Inflammatory macrophage treated with lipopolysaccharide for 4 hours (primary cell): ENCODE data around the gene RCC2.
A peak's percentile ranks its signal among the peaks of the same experiment; 100 is the strongest.
"Not testable (repeated sequence)": the region's sequence is repeated elsewhere in the genome, so short reads cannot be mapped to it uniquely, and the experiment has no call there.

ENCODE experiments used
- DNase-seq: peaks from one replicate; pipeline ENCODE4 v3.0.0-alpha.2; 2020

Gene RCC2

GRCh38 chr1:17439250-17440073 is at the start of gene RCC2:
RCC2 (minus strand) TSS chr1:17439677; CDS start chr1:17438514, 1,163 bp downstream.
- DNase-seq: peak; percentile 77

DNA sequence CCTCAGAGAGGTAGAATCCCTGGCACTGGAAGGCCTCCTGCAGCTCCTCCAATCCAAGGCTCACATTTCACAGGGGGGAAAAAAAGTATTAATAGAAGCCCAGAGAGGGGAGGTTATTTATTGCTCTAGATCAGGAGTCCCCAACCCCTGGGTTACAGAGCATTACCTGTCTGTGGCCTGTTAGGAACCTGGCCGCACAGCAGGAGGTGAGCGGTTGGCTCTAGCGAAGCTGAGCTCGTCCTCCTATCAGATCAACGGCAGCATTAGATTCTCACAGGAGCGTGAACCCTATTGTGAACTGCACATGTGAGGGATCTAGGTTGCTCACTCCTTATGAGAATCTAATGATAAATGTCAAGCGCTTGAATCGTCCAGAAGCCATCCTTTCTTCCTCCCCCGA is 46.8 kb upstream of the RCC2 start:
- no peak for DNase-seq

DNA sequence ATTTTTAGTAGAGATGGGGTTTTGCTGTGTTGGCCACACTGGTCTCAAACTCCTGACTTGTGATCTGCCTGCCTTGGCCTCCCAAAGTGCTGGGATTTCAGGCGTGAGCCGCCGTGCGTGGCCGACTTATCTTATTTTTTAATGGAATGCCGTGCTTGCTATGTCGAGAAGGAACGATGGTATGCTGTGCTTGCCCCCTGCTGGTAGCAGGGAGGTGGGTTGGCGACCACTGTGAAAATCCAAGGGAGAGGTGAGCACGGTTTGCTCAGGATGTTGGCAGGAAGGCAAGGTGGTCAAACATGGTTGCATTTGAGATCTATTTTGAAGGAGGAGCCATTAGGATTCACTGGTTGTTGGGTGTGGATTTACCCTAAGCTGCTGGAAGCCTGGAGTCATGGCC is 45.8 kb upstream of the RCC2 start:
- DNase-seq: no peak

DNA sequence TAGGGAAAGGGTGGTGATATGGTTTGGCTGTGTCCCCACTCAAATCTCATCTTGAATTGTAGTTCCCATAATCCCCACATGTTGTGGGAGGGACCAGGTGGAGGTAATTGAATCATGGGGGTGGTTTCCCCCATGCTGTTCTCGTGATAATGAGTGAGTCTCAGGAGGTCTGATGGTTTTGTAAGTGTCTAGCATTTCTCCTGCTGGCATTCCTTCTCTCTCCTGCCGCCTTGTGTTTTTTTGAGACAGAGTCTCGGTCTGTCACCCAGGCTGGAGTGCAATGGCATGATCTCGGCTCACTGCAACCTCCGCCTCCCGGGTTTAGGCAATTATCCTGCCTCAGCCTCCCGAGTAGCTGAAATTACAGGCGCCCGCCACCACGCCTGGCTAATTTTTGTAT is 42.5 kb upstream of the RCC2 start:
- not testable (repeated sequence) for DNase-seq

DNA sequence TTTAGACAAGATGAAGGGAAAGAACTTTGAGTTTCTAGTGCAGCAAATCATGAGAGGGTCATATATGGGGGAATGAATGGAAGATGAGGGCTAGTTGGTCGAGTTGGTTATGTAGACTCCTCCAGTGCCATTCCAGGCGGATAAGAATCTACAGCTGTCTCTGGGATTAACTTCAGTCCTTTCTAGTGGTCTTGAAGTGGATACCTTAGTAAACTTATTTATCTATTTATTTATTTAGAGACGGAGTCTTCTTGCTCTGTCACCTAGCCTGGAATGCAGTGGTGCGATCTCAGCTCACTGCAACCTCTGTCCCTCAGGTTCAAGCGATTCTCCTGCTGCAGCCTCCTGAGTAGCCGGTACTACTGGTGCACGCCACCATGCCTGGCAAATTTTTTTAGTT is 41.4 kb upstream of the RCC2 start:
- no peak for DNase-seq

DNA sequence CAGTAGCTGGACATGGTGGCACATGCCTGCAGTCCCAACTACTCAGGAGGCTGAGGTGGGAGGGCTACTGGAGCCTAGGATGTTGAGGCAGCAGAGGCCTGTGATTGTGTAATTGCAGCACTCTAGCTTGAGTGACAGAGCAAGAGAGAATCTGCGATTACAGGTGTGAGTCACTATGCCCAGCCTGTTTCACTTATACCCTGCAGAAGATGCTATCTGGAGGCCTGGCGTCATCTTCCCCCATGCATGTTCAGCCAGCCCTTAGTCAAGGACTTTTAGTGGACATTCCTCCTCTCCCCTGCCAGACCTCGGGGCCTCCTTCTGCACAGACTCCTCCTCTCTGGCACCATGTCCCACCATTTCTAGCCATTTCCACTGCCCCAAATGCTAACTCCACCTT is 36.3 kb upstream of the RCC2 start:
- no peak for DNase-seq

DNA sequence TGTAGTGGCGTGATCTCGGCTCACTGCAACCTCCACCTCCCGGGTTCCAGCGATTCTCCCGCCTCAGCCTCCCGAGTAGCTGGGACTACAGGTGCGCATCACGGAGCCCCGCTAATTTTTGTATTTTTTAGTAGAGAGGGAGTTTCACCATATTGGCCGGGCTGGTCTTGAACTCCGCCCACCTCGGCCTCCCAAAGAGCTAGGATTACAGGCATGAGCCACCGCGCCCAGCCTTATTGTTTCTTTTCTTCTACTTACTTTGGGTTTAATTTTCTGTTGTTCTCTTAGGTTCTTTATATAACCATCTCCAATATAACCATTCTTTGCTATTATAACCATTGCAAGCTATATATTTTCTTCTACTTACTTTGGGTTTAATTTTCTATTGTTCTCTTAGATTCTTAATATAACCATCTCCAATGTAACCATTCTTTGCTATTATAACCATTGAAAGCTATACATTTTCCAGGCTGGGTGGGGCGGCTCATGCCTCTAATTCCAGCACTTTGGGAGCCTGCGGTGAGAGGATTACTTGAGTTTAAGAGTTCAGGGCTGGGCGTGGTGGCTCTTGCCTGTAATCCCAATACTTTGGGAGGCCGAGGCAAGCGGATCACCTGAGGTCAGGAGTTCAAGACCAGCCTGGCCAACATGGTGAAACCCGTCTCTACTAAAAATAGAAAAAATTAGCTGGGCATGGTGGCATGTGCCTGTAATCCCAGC is 35.5 kb upstream of the RCC2 start:
- not testable (repeated sequence) for DNase-seq

GRCh38 chr1:17472814-17473213 is 33.3 kb upstream of the RCC2 start:
- no peak for DNase-seq

- no peak for DNase-seq
These were observed 31.9 kb upstream of the RCC2 start for GRCh38 chr1:17471393-17471792.

DNA sequence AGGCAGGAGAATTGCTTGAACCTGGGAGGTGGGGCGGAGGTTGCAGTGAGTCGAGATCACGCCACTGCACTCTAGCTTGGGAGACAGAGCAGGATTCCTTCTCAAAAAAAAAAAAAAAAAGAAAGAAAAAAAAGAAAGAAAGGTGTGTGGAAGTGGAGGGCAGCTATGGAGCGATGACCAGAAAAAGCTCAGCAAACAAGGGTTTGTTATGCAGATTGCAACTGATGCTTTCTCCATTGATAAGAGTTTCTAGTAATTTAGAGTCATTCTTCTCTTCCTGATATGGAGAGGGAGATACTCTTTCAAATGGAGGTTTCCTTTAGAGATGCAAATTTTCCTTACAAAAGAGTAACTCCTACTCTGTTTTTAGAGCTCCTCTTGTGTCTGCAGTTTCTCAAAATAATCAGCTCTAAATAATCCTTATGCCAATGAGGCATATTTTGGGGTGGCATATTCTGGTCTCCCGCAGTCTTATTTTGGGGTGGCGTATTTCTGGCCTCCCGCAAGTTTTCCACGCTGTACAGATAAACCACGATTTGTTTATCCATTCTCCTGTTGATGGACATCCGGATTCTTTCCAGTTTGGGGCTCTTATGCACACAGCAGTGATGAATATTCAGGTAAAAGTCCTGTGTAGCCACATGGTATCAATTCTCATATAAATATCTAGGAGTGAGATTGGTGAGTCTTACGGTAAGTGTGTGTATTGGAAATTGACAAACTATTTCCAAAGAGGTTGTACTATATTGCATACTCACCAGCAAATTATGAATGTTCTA is 30.7 kb upstream of the RCC2 start:
- DNase-seq: no peak

- DNase-seq: not testable (repeated sequence)
These were observed 29.1 kb upstream of the RCC2 start for GRCh38 chr1:17468357-17469265.

GRCh38 chr1:17466359-17466758 is 26.9 kb upstream of the RCC2 start:
- no peak for DNase-seq

- no peak for DNase-seq
These were observed 25.8 kb upstream of the RCC2 start for GRCh38 chr1:17465228-17465627.

GRCh38 chr1:17463991-17464390 is 24.5 kb upstream of the RCC2 start:
- DNase-seq: no peak

- DNase-seq: no peak
These were observed 23.2 kb upstream of the RCC2 start for GRCh38 chr1:17462669-17463068.

DNA sequence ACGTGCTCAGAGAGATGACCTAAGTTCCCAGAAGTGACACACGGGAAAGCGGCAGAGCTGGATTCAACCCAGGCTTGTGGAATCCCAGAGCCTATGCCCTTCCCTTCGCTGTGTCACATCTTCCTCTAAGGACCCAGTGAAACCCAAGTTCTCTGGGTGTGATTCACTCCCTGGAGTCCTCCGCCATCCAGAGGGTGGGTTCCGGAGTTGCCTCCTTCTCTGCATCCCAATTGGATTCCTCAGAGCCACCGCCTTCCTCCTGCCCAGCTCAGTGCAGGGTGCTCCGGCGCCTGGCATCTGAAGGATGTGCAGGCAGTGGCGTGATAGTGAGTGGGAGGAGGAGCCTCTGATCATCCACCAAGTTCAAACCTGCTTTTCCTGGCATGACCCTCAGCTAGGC is 20.7 kb upstream of the RCC2 start:
- DNase-seq: no peak

DNA sequence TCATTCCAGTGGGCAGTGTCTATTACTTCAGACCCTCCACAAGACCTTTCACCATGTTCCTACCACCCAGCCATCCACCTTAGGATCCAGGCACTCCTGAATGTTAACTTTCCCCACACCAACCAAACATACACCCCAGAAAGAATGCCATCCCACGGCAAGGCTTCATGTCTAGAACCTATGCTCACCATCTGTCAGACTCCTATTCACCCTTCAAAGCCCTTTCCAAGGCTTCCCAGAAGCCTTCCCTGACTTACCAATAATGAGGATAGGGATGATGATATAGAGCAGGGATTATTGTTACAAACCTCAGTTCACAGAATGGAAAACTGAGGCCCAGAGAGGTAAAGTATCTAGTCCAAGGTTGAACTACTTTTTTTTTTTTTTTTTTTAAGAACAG is 19.3 kb upstream of the RCC2 start:
- DNase-seq: no peak

- DNase-seq: no peak
These were observed 13.2 kb upstream of the RCC2 start for GRCh38 chr1:17452686-17453085.

GRCh38 chr1:17452203-17452602 is 12.7 kb upstream of the RCC2 start:
- not testable (repeated sequence) for DNase-seq

- no peak for DNase-seq
These were observed 12.3 kb upstream of the RCC2 start for GRCh38 chr1:17451731-17452130.

DNA sequence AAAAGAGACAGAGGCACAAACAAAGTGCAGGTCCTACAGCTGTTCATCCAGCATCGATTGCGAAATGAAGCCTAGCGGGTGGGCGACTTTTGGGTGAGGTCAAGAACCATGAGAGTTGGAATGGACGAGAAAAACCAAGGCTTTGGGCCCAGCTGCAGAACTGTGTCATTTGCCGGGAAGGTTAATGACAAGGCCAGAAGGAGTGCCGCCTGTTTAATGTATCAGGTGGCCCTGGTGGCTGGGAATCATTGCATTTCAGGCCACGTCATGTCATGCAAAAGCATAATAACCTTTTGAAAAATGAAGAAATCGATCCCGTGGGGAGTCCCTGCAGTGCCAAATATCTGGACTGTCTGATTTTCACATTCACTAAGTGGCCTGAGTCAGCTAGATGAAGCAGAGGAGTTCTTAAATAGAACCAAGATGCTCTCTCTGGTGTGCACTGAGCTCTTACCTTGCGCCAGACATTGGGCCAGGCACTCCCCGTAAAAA is 8.1 kb upstream of the RCC2 start:
- DNase-seq: no peak

GRCh38 chr1:17442841-17443240 is 3.4 kb upstream of the RCC2 start:
- DNase-seq: no peak
